Calu3 (cell line): Measurements from ENCODE around the gene SYNGR4. TPM values are rescaled to one million over a fixed set of nuclear protein-coding genes. Genes with fewer than 3 reads are reported as not detected.

ENCODE experiments used
- BruUV-seq: library from RNA; stranded (reverse); fragments of 400-500 nt; replicated peaks from 2 replicates; lab custom pipeline; 2021; lab: Mats Ljungman, UMichigan
- CTCF ChIA-PET: fragments of 300-600 bp; sonication (Branson Sonifier 250); formaldehyde crosslinking; loops from one replicate; lab custom pipeline; 2022; ENCODE audit warnings: antibody characterized with exemption; lab: Charles Lee
- DNase-seq: peaks from one replicate; pipeline ENCODE4 v3.0.0; 2022
- H3K27ac Mint-ChIP-seq: one replicate; pipeline ENCODE4 v1.8.0; 2022; ENCODE audit warnings: mixed read lengths; ENCODE audit not compliant: unreplicated experiment
- H3K27me3 Mint-ChIP-seq: one replicate; pipeline ENCODE4 v1.8.0; 2022; ENCODE audit warnings: mixed read lengths; ENCODE audit not compliant: unreplicated experiment
- H3K36me3 Mint-ChIP-seq: one replicate; pipeline ENCODE4 v1.8.0; 2022; ENCODE audit warnings: mild to moderate bottlenecking, moderate library complexity, mixed read lengths; ENCODE audit not compliant: insufficient read depth, unreplicated experiment
- H3K4me1 Mint-ChIP-seq: one replicate; pipeline ENCODE4 v1.8.0; 2022; ENCODE audit warnings: mild to moderate bottlenecking, low read depth, mixed read lengths; ENCODE audit not compliant: unreplicated experiment
- H3K4me3 Mint-ChIP-seq: one replicate; pipeline ENCODE4 v1.8.0; 2022; ENCODE audit warnings: mild to moderate bottlenecking, low read depth, moderate library complexity, mixed read lengths; ENCODE audit not compliant: unreplicated experiment
- H3K9me3 Mint-ChIP-seq: one replicate; pipeline ENCODE4 v1.8.0; 2022; ENCODE audit warnings: low read depth, mixed read lengths; ENCODE audit not compliant: unreplicated experiment
- CTCF ChIP-seq: fragments of 200-600 bp; IDR thresholded peaks from one replicate; pipeline ENCODE4 v1.8.0; 2022; ENCODE audit warnings: antibody characterized with exemption; ENCODE audit not compliant: unreplicated experiment
- intact Hi-C: fragments of 100-400 bp; cut with micrococcal nuclease; formaldehyde crosslinking; loops from one replicate; pipeline ENCODE4 v1.10.0; 2022; ENCODE audit not compliant: unreplicated experiment
- total RNA-seq: library from RNA; stranded (reverse); gene quantifications from 2 replicates; pipeline ENCODE4 v1.2.3, GENCODE V29; 2022

The SYNGR4 gene
- total RNA-seq, 1 experiment from 2014 or later, result not detected

GRCh38 chr19:48393559-48394330 lies 29.6 kb downstream of the SYNGR4 start, which contains the start of gene GRIN2D:
Gene GRIN2D (plus strand): TSS chr19:48393668. CDS start chr19:48398393, 4,725 bp downstream.
- no peak within 1 kb of the TSS for H3K27ac Mint-ChIP-seq
- intact Hi-C loops, result no loop called here
- TF ChIP-seq CTCF, result no peak
- CTCF ChIA-PET, result interaction anchor here (0.6 to 0.8 kb wide), 4 partner anchors 39 to 1752 kb away, joined by 3 to 6 read pairs (median 4); no protein-coding TSS in a partner anchor
- peak within 1 kb of the TSS; percentile 19 for H3K4me3 Mint-ChIP-seq
- no peaks in the 10 kb centered on the region for H3K9me3 Mint-ChIP-seq
- H3K36me3 Mint-ChIP-seq, result peaks cover 46% of the 10 kb centered on the region
- no TSS peak for BruUV-seq
- DNase-seq, result no peak
- H3K4me1 Mint-ChIP-seq, result peaks cover 24% of the 10 kb centered on the region
- H3K27me3 Mint-ChIP-seq, result peaks cover 74% of the 10 kb centered on the region

GRCh38 chr19:48394331-48395169 lies 30.4 kb downstream of the SYNGR4 start:
- Mint-ChIP-seq H3K36me3 (peaks cover 47% of the 10 kb centered on the region), H3K27me3 (peaks cover 80% of the 10 kb centered on the region), H3K4me3 (peak overlapping the region; percentile 19), H3K9me3 (peaks cover 3% of the 10 kb centered on the region), H3K4me1 (peaks cover 31% of the 10 kb centered on the region), H3K27ac (no peak overlapping the region)
- intact Hi-C loops, result no loop called here
- CTCF ChIA-PET, result interaction anchor here (0.7 to 0.8 kb wide), 2 partner anchors 194 to 520 kb away, joined by 3 to 6 read pairs; no protein-coding TSS in a partner anchor
- BruUV-seq, result no TSS peak
- TF ChIP-seq CTCF, result no peak
- no peak for DNase-seq

GRCh38 chr19:48395170-48395455 lies 30.9 kb downstream of the SYNGR4 start:
- no peak for DNase-seq
- Mint-ChIP-seq H3K9me3 (peaks cover 3% of the 10 kb centered on the region), H3K4me1 (peaks cover 34% of the 10 kb centered on the region), H3K27me3 (peaks cover 86% of the 10 kb centered on the region), H3K4me3 (no peak overlapping the region), H3K36me3 (peaks cover 49% of the 10 kb centered on the region), H3K27ac (no peak overlapping the region)
- intact Hi-C loops, result no loop called here
- CTCF ChIA-PET, result interaction anchor here (0.6 kb wide), 2 partner anchors 123 to 247 kb away, joined by 3 read pairs; no protein-coding TSS in a partner anchor
- no TSS peak for BruUV-seq
- TF ChIP-seq CTCF, result no peak

GRCh38 chr19:48395499-48395898 lies 31.3 kb downstream of the SYNGR4 start:
- Mint-ChIP-seq H3K4me3 (no peak overlapping the region), H3K36me3 (peaks cover 45% of the 10 kb centered on the region), H3K4me1 (peaks cover 34% of the 10 kb centered on the region), H3K27ac (no peak overlapping the region), H3K27me3 (peaks cover 86% of the 10 kb centered on the region), H3K9me3 (peaks cover 3% of the 10 kb centered on the region)
- DNase-seq, result no peak
- BruUV-seq, result no TSS peak
- CTCF ChIA-PET, result interaction anchor here (0.6 to 0.8 kb wide), 3 partner anchors 63 to 247 kb away, joined by 3 read pairs; no protein-coding TSS in a partner anchor
- no peak for TF ChIP-seq CTCF
- intact Hi-C loops, result no loop called here
